TTC549 (cell line): Measurements from ENCODE around the gene ELMO1.

Source experiments
- FAIRE-seq: peaks from 2 replicates; lab custom pipeline; 2012; peaks lifted over from hg19 to GRCh38; lab: Jason Lieb, UNC

The ELMO1 gene

GRCh38 chr7:37310327-37311080, 138.2 kb downstream of the ELMO1 start:
- FAIRE-seq: no peak

- FAIRE-seq: no peak
Observed at GRCh38 chr7:37309493-37309892, 139.2 kb downstream of the ELMO1 start.

GRCh38 chr7:37304921-37305320, 143.7 kb downstream of the ELMO1 start:
- FAIRE-seq: no peak

- FAIRE-seq: no peak
Observed at GRCh38 chr7:37297546-37297945, 151.1 kb downstream of the ELMO1 start.

- no peak for FAIRE-seq
Observed at GRCh38 chr7:37295401-37295800, 153.3 kb downstream of the ELMO1 start.

- FAIRE-seq: no peak
Observed at GRCh38 chr7:37290731-37291130, 157.9 kb downstream of the ELMO1 start.

GRCh38 chr7:37289781-37290180, 158.9 kb downstream of the ELMO1 start:
- no peak for FAIRE-seq

GRCh38 chr7:37289367-37289766, 159.3 kb downstream of the ELMO1 start:
- no peak for FAIRE-seq

GRCh38 chr7:37287131-37287855, 161.4 kb downstream of the ELMO1 start:
- FAIRE-seq: no peak

- FAIRE-seq: no peak
Observed at GRCh38 chr7:37286454-37286832, 162.2 kb downstream of the ELMO1 start.

- no peak for FAIRE-seq
Observed at GRCh38 chr7:37285706-37286453, 162.8 kb downstream of the ELMO1 start.

GRCh38 chr7:37284805-37285231, 163.8 kb downstream of the ELMO1 start:
- FAIRE-seq: no peak

- FAIRE-seq: no peak
Observed at GRCh38 chr7:37284285-37284684, 164.4 kb downstream of the ELMO1 start.

- FAIRE-seq: no peak
Observed at GRCh38 chr7:37283716-37284115, 164.9 kb downstream of the ELMO1 start.

GRCh38 chr7:37282927-37283326, 165.7 kb downstream of the ELMO1 start:
- no peak for FAIRE-seq

GRCh38 chr7:37282093-37282444, 166.6 kb downstream of the ELMO1 start:
- FAIRE-seq: no peak

- no peak for FAIRE-seq
Observed at GRCh38 chr7:37281368-37282092, 167.1 kb downstream of the ELMO1 start.

GRCh38 chr7:37277513-37277912, 171.2 kb downstream of the ELMO1 start:
- FAIRE-seq: no peak

- no peak for FAIRE-seq
Observed at GRCh38 chr7:37275078-37275710, 173.5 kb downstream of the ELMO1 start.

GRCh38 chr7:37273891-37274290, 174.8 kb downstream of the ELMO1 start:
- FAIRE-seq: no peak

- no peak for FAIRE-seq
Observed at GRCh38 chr7:37269711-37270508, 178.8 kb downstream of the ELMO1 start.
